A673 (cell line): ENCODE data around the gene OR1I1. TPM values are rescaled to one million over a fixed set of nuclear protein-coding genes. Genes with fewer than 3 reads are reported as not detected.

Experiments used
- BruUV-seq: library from RNA; stranded (reverse); fragments of 400-500 nt; replicated peaks from 2 replicates; lab custom pipeline; 2021; lab: Mats Ljungman, UMichigan
- CTCF ChIA-PET: fragments of 300-600 bp; sonication (Branson Sonifier 250); formaldehyde crosslinking; loops from one replicate; lab custom pipeline; 2022; ENCODE audit warnings: antibody characterized with exemption; lab: Charles Lee
- POLR2A ChIA-PET: fragments of 300-600 bp; sonication (Branson Sonifier 250); formaldehyde crosslinking; loops from one replicate; lab custom pipeline; 2022; ENCODE audit warnings: antibody characterized with exemption; ENCODE audit not compliant: low non-redundant PET; lab: Charles Lee
- DNase-seq: peaks from one replicate; pipeline ENCODE4 v3.0.0-alpha.2; 2015; ENCODE audit warnings: low spot score
- H3K27ac ChIP-seq: fragments of 200-600 bp; sonication (generic); 2 replicates; pipeline ENCODE4 v1.5.1; 2016; ENCODE audit warnings: mixed run types, low read depth, mild to moderate bottlenecking, mixed read lengths, antibody characterized with exemption, low read length; ENCODE audit not compliant: poor library complexity, severe bottlenecking
- H3K27me3 ChIP-seq: fragments of 200-600 bp; sonication (generic); replicated peaks from 2 replicates; pipeline ENCODE4 v1.6.1; 2017; ENCODE audit warnings: mixed run types, low read depth, mild to moderate bottlenecking, mixed read lengths, antibody characterized with exemption, low read length; ENCODE audit not compliant: insufficient read depth, poor library complexity
- H3K36me3 ChIP-seq: fragments of 200-600 bp; sonication (generic); 2 replicates; pipeline ENCODE4 v1.6.1; 2016; ENCODE audit warnings: mixed run types, mild to moderate bottlenecking, mixed read lengths, antibody characterized with exemption, low read length; ENCODE audit not compliant: insufficient read depth, poor library complexity, severe bottlenecking
- H3K4me1 ChIP-seq: fragments of 200-600 bp; sonication (generic); 2 replicates; pipeline ENCODE4 v1.6.1; 2017; ENCODE audit warnings: mixed run types, mild to moderate bottlenecking, mixed read lengths, antibody characterized with exemption, low read length; ENCODE audit not compliant: insufficient read depth, poor library complexity, severe bottlenecking
- H3K4me3 ChIP-seq: fragments of 200-600 bp; sonication (generic); 2 replicates; pipeline ENCODE4 v1.5.1; 2016; ENCODE audit warnings: low read depth, mixed run types, mild to moderate bottlenecking, mixed read lengths, low read length; ENCODE audit not compliant: poor library complexity, severe bottlenecking
- H3K9me3 ChIP-seq: fragments of 200-600 bp; sonication (generic); 2 replicates; pipeline ENCODE4 v1.6.1; 2016; ENCODE audit warnings: mixed run types, low read depth, mild to moderate bottlenecking, mixed read lengths, antibody characterized with exemption, low read length; ENCODE audit not compliant: poor library complexity, severe bottlenecking
- EZH2 ChIP-seq: fragments of 200-600 bp; sonication (generic); IDR thresholded peaks from 2 replicates; pipeline ENCODE4 v1.6.1; 2017; ENCODE audit warnings: borderline replicate concordance, low read depth, mild to moderate bottlenecking, mixed read lengths, antibody characterized with exemption, low read length; ENCODE audit not compliant: poor library complexity, severe bottlenecking
- intact Hi-C: fragments of 100-400 bp; cut with micrococcal nuclease; formaldehyde crosslinking; loops from one replicate; pipeline ENCODE4 v1.10.0; 2022; ENCODE audit not compliant: unreplicated experiment
- total RNA-seq: library from RNA; stranded (reverse); gene quantifications from 2 replicates; pipeline ENCODE4 v1.2.3, GENCODE V29; 2021
- TF ChIP-seq, protein P1 (sequence below): fragments of 300-800, 200-600 bp; sonication (generic); conservative IDR thresholded peaks from 2 replicates; pipeline ENCODE4 v1.5.1; 2017; ENCODE audit warnings: low read depth, mild to moderate bottlenecking, antibody characterized with exemption, low read length, moderate library complexity, mixed read lengths

Gene OR1I1
- total RNA-seq, 1 experiment from 2014 or later: not detected

DNA sequence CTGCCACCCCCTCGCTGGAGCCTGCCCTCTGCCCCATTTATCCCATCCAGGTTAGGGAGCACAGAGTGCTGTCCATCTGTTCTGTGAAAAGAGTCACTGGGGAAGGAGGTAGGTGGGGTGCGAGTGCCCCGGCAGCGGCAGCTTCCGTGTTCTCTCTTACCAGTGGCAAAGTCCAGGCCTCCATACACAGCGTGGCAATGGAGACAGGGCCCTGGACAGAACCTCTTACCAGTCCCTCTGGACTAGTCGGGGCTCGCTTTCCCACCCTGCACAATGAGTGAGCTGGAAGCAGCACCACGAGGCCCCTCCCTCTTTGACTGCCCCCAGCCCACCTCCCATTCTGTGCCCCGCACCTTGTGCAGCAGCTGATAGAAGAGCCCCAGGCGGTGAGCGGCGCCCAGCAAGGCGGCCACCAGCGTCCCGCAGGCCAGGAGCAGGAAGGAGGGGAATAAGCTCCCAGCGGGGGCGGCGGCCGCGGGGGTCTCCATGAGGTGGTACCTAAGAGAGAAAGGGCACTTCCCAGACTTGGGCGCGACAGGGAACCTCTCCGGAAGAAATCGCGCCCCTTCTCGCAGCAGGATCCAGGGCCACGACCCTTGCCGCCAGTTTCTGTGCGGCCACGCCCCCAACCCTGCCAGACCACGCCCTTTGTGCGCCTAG lies 42.7 kb downstream of the OR1I1 start:
- DNase-seq: no peak
- intact Hi-C loops: no loop called here
- Histone ChIP-seq H3K4me3 (peak overlapping the region; percentile 88), H3K36me3 (peaks cover 27% of the 10 kb centered on the region), H3K4me1 (peaks cover 10% of the 10 kb centered on the region), H3K9me3 (no peaks in the 10 kb centered on the region), H3K27ac (peak overlapping the region; percentile 90), H3K27me3 (no peaks in the 10 kb centered on the region)
- CTCF ChIA-PET: interaction anchor here (0.6 to 0.9 kb wide), 4 partner anchors 65 to 554 kb away, joined by 3 to 10 read pairs (median 4); no protein-coding TSS in a partner anchor
- TF ChIP-seq, protein P1, sequence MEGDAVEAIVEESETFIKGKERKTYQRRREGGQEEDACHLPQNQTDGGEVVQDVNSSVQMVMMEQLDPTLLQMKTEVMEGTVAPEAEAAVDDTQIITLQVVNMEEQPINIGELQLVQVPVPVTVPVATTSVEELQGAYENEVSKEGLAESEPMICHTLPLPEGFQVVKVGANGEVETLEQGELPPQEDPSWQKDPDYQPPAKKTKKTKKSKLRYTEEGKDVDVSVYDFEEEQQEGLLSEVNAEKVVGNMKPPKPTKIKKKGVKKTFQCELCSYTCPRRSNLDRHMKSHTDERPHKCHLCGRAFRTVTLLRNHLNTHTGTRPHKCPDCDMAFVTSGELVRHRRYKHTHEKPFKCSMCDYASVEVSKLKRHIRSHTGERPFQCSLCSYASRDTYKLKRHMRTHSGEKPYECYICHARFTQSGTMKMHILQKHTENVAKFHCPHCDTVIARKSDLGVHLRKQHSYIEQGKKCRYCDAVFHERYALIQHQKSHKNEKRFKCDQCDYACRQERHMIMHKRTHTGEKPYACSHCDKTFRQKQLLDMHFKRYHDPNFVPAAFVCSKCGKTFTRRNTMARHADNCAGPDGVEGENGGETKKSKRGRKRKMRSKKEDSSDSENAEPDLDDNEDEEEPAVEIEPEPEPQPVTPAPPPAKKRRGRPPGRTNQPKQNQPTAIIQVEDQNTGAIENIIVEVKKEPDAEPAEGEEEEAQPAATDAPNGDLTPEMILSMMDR: no peak
- no peak for TF ChIP-seq EZH2
- BruUV-seq: no TSS peak
- POLR2A ChIA-PET: interaction anchor here (0.6 to 0.9 kb wide), 2 partner anchors 9 to 305 kb away, joined by 3 to 4 read pairs; no protein-coding TSS in a partner anchor

DNA sequence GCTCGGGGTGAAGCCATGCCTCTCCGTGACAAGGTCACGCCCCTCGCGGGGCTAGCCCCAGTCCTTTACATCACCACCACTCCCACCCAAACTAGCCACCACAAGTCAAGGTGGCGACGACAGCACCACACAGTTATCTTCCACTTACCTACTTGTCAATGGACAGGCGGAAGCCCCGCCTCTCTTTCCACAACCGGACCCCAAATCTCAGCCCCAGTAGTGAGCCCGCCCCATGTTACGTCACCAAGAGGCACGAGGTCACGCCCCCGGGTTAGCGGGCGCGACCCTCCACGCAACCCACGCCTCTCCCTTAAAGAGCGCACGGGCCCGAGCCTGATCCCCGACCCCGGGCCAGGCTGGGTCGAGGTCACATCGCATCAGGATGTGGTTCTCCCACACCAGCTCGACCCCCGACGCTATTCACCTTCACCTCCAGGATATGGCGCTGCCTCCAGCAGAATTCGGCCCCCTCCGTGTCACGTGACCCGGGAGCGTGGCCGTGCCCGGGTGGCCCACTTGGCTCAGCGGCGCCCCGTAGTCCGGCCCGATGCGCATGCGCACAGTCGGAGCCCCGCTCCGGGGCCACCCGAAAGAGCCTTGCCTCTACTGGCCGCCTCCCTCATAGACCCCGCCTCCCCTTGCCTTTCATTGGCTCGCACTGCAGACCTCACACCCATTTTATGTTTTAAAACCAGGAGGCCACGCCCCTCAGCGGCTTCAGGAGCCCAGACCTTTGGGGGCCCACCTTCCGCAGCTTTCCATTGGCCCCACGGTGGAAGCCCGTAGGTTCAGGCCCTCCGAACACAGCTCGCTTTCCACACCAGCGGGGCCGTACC lies 43.4 kb downstream of the OR1I1 start:
- Histone ChIP-seq H3K4me1 (peaks cover 10% of the 10 kb centered on the region), H3K4me3 (peak overlapping the region; percentile 88), H3K9me3 (no peaks in the 10 kb centered on the region), H3K27ac (peak overlapping the region; percentile 90), H3K27me3 (no peaks in the 10 kb centered on the region), H3K36me3 (peaks cover 19% of the 10 kb centered on the region)
- DNase-seq: peak; percentile 99
- CTCF ChIA-PET: interaction anchor here (0.5 to 0.9 kb wide), 3 partner anchors 36 to 127 kb away, joined by 3 to 4 read pairs (median 3); no protein-coding TSS in a partner anchor
- POLR2A ChIA-PET: interaction anchor here (0.9 kb wide), 1 partner anchor 10 kb away, joined by 4 read pairs; no protein-coding TSS in a partner anchor
- TF ChIP-seq EZH2: no peak
- TF ChIP-seq, protein P1: no peak
- BruUV-seq: TSS peak; percentile 43
- intact Hi-C loops: no loop called here

DNA sequence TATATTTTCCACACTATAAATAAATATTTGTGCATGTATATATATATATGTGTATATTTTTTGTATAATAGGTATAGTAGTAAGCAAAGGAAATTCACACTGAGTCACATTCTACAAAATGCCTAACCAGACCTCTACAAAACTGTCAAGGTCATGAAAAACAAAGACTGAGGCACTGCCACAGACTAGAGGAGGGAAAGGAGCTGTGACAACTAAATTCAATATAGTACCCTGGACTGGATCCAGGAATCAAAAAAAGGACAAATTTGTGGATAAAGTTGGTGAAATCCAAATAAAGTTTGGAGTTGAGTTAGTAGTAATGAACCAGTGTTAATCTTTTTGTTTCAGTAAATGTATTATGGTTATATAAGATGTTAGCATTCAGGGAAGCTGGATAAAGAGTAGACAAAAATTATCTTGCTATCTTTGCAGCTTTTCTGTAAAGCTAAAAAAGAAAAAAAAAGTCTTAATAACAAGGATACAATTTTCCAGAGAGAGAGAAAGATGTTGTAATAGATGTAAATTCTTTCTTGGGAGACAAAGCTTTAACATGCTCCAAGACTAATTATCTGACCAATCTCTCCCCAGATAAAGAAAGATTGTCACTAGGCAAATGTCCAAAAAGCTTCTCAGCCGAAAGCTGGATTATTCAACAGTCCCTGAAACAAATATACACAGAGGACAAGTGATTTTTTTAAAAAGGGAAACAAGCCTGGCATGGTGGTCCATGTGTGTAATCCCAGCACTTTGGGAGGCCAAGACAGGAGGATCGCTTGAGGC lies 44.3 kb downstream of the OR1I1 start:
- ChIA-PET POLR2A (no interaction called here), CTCF (interaction anchor here (0.5 to 0.6 kb wide), 2 partner anchors 21 to 35 kb away, joined by 3 to 4 read pairs; no protein-coding TSS in a partner anchor)
- H3K9me3 ChIP-seq: no peaks in the 10 kb centered on the region
- no TSS peak for BruUV-seq
- H3K27me3 ChIP-seq: no peaks in the 10 kb centered on the region
- intact Hi-C loops: no loop called here
- H3K36me3 ChIP-seq: peaks cover 10% of the 10 kb centered on the region
- DNase-seq: no peak
- TF ChIP-seq, protein P1: no peak
- no peak for TF ChIP-seq EZH2
- H3K27ac ChIP-seq: no peak overlapping the region
- H3K4me1 ChIP-seq: peaks cover 10% of the 10 kb centered on the region
- peak overlapping the region; percentile 88 for H3K4me3 ChIP-seq
